ENCODE data around the gene BUD23. TPM values are rescaled to one million over a fixed set of nuclear protein-coding genes. Genes with fewer than 3 reads are reported as not detected.
"Not testable (repeated sequence)": the region's sequence is repeated elsewhere in the genome, so short reads cannot be mapped to it uniquely, and the experiment has no call there.

The BUD23 gene
- total RNA-seq, 1 donor from 2014 or later: 56.7 TPM

DNA sequence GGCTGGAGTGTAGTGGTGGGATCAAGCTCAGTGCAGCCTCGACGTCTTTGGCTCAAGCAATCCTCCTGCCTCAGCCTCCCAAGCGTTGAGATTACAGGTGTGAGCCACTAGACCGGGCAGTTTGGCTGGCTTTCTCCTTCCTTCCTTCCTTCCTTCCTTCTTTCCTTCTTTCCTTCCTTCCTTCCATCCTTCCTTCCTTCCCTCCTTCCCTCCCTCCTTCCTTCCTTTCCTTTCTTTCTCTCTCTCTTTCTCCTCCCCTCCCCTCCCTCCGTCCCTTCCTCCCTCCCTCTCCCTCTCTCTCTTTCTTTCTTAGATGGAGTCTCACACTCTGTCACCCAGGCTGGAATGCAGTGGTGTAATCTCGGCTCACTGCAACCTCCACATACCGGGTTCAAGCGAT, 23.4 kb upstream of the BUD23 start:
- Mint-ChIP-seq H3K27me3 (ENCODE audit: unreplicated experiment) (peaks cover 26% of the 10 kb centered on the region), H3K27ac (ENCODE audit: unreplicated experiment) (no peak overlapping the region), H3K9me3 (ENCODE audit: unreplicated experiment) (peaks cover 5% of the 10 kb centered on the region), H3K4me3 (ENCODE audit: unreplicated experiment) (no peak overlapping the region), H3K4me1 (ENCODE audit: unreplicated experiment) (no peaks in the 10 kb centered on the region), H3K36me3 (ENCODE audit: unreplicated experiment) (no peaks in the 10 kb centered on the region)
- DNase-seq (ENCODE audit: extremely low spot score, unreplicated experiment): no peak
- no peak for TF ChIP-seq CTCF (IDR thresholded peaks at IDR 0.05)

DNA sequence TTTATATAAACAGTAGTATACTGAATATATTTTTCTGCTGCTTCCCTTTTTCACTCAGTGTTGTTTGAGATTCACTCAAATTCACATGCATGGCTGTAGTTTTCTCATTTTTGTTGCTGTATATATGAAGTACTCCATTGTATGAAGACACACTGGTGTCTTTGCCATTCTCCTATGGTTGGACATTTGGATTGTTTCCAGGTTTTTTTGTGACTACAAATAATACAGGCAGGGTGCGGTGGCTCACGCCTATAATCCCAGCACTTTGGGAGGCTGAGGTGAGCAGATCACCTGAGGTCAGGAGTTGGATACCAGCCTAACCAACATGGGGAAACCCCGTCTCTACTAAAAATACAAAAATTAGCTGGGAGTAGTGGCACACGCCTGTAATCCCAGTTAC, 22.8 kb upstream of the BUD23 start:
- H3K27me3 Mint-ChIP-seq (ENCODE audit: unreplicated experiment): peaks cover 22% of the 10 kb centered on the region
- H3K9me3 Mint-ChIP-seq (ENCODE audit: unreplicated experiment); DNase-seq (ENCODE audit: extremely low spot score, unreplicated experiment); H3K36me3 Mint-ChIP-seq (ENCODE audit: unreplicated experiment); H3K4me3 Mint-ChIP-seq (ENCODE audit: unreplicated experiment); H3K4me1 Mint-ChIP-seq (ENCODE audit: unreplicated experiment); H3K27ac Mint-ChIP-seq (ENCODE audit: unreplicated experiment): not testable (repeated sequence)

DNA sequence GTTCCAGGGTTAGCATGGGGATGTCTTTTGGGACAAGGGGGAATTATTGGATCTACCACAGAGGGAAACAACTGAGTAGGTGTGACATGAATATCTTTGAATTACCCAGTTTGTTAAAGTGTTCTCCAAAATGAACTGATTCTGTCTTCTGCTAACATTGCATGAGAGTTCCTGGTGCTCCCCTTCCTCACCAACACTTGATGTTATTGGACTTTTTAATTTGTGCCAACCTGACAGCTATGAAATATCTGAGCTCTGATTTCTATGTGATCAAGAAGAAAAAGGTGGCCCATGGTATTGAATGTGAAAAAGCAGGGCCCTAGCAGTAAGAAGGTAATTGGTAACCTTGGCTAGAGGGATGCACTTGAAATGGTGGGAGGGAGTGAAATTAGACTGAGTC, 20.4 kb upstream of the BUD23 start:
- no peak overlapping the region for H3K4me3 Mint-ChIP-seq (ENCODE audit: unreplicated experiment)
- H3K27me3 Mint-ChIP-seq (ENCODE audit: unreplicated experiment): peaks cover 25% of the 10 kb centered on the region
- H3K27ac Mint-ChIP-seq (ENCODE audit: unreplicated experiment): no peak overlapping the region

GRCh38 chr7:73667344-73668102, 15.9 kb upstream of the BUD23 start, which contains the start of gene VPS37D:
Gene VPS37D (plus strand): TSS chr7:73667831. CDS start chr7:73667959, 128 bp downstream.
- peak; percentile 98 for DNase-seq (ENCODE audit: extremely low spot score, unreplicated experiment)
- TF ChIP-seq CTCF (IDR thresholded peaks at IDR 0.05): peak; percentile 85
- Mint-ChIP-seq H3K4me1 (ENCODE audit: unreplicated experiment) (peaks cover 12% of the 10 kb centered on the region), H3K27ac (ENCODE audit: unreplicated experiment) (peak within 1 kb of the TSS; percentile 43), H3K9me3 (ENCODE audit: unreplicated experiment) (peaks cover 5% of the 10 kb centered on the region), H3K27me3 (ENCODE audit: unreplicated experiment) (peaks cover 17% of the 10 kb centered on the region), H3K36me3 (ENCODE audit: unreplicated experiment) (peaks cover 5% of the 10 kb centered on the region), H3K4me3 (ENCODE audit: unreplicated experiment) (peak within 1 kb of the TSS; percentile 81)

More for the DNA sequence above, 20.4 kb upstream of the BUD23 start:
- TF ChIP-seq CTCF (IDR thresholded peaks at IDR 0.05): no peak
- Mint-ChIP-seq H3K9me3 (ENCODE audit: unreplicated experiment) (peaks cover 5% of the 10 kb centered on the region), H3K4me1 (ENCODE audit: unreplicated experiment) (peaks cover 5% of the 10 kb centered on the region), H3K36me3 (ENCODE audit: unreplicated experiment) (no peaks in the 10 kb centered on the region)
- DNase-seq (ENCODE audit: extremely low spot score, unreplicated experiment): no peak

DNA sequence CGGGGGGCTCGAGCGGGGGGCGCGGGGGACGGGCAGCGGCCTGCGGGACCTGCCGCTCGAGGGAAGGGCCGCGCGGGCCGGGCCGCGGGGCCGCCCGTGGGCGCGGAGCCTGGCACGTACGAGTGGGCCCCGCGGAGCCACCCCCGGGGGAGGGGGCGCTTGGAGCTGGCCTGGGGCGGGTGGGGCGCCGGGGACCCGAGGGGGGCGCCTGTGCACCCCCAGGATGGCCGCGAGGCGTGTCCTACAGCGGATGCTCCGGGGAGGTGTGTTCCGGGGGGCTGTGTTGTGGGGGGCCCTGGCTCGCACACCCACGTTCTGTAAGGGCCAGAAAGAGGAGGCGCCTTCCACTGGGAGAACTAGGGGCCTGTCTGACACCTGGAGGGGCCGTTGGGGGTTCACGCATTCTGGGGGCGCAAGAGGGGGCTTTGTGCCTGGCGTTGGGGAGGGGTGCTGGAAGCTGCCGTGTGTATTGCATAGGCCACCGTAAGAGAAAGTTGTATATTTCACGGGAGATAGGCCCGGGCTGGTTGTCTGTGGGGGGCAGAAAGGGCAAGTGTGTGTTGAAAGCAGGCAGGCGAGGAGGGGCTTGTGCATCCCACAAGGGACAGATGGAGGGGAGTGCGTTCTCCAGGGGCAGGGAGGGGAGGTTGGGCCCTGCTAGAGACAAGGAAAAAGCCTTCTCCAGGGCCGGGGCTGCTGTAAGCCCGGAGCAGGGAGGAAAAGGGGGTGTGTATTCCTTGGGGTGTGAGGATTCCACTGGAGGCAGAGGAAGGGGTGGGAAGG, 15.1 kb upstream of the BUD23 start:
- DNase-seq (ENCODE audit: extremely low spot score, unreplicated experiment): no peak
- Mint-ChIP-seq H3K4me3 (ENCODE audit: unreplicated experiment) (peak overlapping the region; percentile 81), H3K9me3 (ENCODE audit: unreplicated experiment) (peaks cover under 1% of the 10 kb centered on the region), H3K36me3 (ENCODE audit: unreplicated experiment) (peaks cover 5% of the 10 kb centered on the region), H3K27ac (ENCODE audit: unreplicated experiment) (peak overlapping the region; percentile 43), H3K4me1 (ENCODE audit: unreplicated experiment) (peaks cover 12% of the 10 kb centered on the region), H3K27me3 (ENCODE audit: unreplicated experiment) (peaks cover 13% of the 10 kb centered on the region)
- TF ChIP-seq CTCF (IDR thresholded peaks at IDR 0.05): no peak

Data from osteocyte (in vitro differentiated cells).